Ishikawa (cell line): ENCODE data around the gene HCN2.

Experiments used
- CEBPB ChIP-seq: IDR thresholded peaks from 2 replicates; pipeline ENCODE4 v1.6.1; 2012
- CREB1 ChIP-seq: IDR thresholded peaks from 2 replicates; pipeline ENCODE4 v1.6.1; 2012; ENCODE audit warnings: low read depth
- EGR1 ChIP-seq: IDR thresholded peaks from 2 replicates; pipeline ENCODE4 v1.6.1; 2012
- EP300 ChIP-seq: IDR thresholded peaks from 2 replicates; pipeline ENCODE4 v1.6.1; 2012; ENCODE audit warnings: borderline replicate concordance
- FOXM1 ChIP-seq: IDR thresholded peaks from 2 replicates; pipeline ENCODE4 v1.6.1; 2012; ENCODE audit warnings: low read depth, borderline replicate concordance
- NFIC ChIP-seq: IDR thresholded peaks from 2 replicates; pipeline ENCODE4 v1.6.1; 2012
- RAD21 ChIP-seq: IDR thresholded peaks from 2 replicates; pipeline ENCODE4 v1.6.1; 2012; ENCODE audit warnings: low read depth
- REST ChIP-seq: IDR thresholded peaks from 2 replicates; pipeline ENCODE4 v1.6.1; 2012; ENCODE audit warnings: low read depth, mild to moderate bottlenecking
- TAF1 ChIP-seq: IDR thresholded peaks from 2 replicates; pipeline ENCODE4 v1.6.1; 2012; ENCODE audit warnings: low read depth, mild to moderate bottlenecking
- TCF12 ChIP-seq: IDR thresholded peaks from 2 replicates; pipeline ENCODE4 v1.6.1; 2012; ENCODE audit warnings: low read depth
- TEAD4 ChIP-seq: IDR thresholded peaks from 2 replicates; pipeline ENCODE4 v1.6.1; 2012
- YY1 ChIP-seq: IDR thresholded peaks from 2 replicates; pipeline ENCODE4 v1.6.1; 2012; ENCODE audit warnings: low read depth
- ZBTB7A ChIP-seq: IDR thresholded peaks from 2 replicates; pipeline ENCODE4 v1.6.1; 2012; ENCODE audit warnings: low read depth
- TF ChIP-seq, protein P1 (sequence below): IDR thresholded peaks from 2 replicates; pipeline ENCODE4 v1.6.1; 2012
- TF ChIP-seq, protein P2 (sequence below): IDR thresholded peaks from 2 replicates; pipeline ENCODE4 v1.6.1; 2012

Gene HCN2

GRCh38 chr19:650121-650520 lies 60.4 kb downstream of the HCN2 start:
- TF ChIP-seq EP300 (no peak), CEBPB (no peak), TCF12 (no peak), ZBTB7A (no peak), REST (no peak)
- TF ChIP-seq, protein P1, sequence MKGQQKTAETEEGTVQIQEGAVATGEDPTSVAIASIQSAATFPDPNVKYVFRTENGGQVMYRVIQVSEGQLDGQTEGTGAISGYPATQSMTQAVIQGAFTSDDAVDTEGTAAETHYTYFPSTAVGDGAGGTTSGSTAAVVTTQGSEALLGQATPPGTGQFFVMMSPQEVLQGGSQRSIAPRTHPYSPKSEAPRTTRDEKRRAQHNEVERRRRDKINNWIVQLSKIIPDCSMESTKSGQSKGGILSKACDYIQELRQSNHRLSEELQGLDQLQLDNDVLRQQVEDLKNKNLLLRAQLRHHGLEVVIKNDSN, result no peak

DNA sequence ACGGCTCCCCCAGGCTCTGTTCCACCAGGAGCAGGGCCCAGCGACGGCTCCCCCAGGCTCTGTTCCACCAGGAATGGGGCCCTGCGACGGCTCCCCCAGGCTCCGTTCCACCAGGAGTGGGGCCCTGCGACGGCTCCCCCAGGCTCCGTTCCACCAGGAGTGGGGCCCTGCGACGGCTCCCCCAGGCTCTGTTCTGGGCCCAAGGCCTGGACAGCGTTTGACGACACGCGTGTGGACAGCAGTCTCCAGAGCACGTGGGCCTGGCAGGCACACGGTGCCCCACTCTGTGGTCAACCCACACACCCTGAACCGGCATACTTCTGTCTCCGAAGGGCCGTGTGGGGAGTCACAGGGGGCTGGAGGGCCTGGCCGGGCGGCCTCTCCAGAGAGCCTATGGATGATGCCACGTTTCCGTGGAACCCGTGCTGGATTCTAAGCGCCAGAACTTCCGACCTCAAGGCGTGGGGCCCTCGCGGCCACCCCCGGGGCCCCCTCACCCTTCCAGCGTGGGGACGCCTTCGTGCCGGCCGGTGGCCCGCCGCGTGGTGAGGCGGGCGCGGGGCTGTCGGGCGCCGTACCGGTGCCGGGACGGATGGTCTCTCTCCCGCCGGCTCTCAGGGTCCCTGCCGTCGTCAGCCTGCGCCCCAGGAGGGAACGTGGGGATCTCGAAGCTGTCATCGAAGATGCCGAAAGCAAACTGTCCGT lies 61.6 kb downstream of the HCN2 start:
- TF ChIP-seq TEAD4, result no peak
- TF ChIP-seq, protein P1, result no peak
- no peak for TF ChIP-seq CEBPB
- TF ChIP-seq ZBTB7A, result no peak
- TF ChIP-seq, protein P2, sequence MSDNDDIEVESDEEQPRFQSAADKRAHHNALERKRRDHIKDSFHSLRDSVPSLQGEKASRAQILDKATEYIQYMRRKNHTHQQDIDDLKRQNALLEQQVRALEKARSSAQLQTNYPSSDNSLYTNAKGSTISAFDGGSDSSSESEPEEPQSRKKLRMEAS, result no peak
- no peak for TF ChIP-seq FOXM1
- TF ChIP-seq EGR1, result no peak
- no peak for TF ChIP-seq CREB1
- no peak for TF ChIP-seq EP300
- no peak for TF ChIP-seq NFIC
- TF ChIP-seq YY1, result no peak
- no peak for TF ChIP-seq REST
- TF ChIP-seq RAD21, result no peak
- no peak for TF ChIP-seq TAF1

GRCh38 chr19:651991-652390 lies 62.3 kb downstream of the HCN2 start:
- no peak for TF ChIP-seq TEAD4
- TF ChIP-seq TAF1, result no peak
- no peak for TF ChIP-seq ZBTB7A
- TF ChIP-seq FOXM1, result no peak
- TF ChIP-seq REST, result no peak
- no peak for TF ChIP-seq TCF12
- TF ChIP-seq, protein P2, result no peak
- TF ChIP-seq RAD21, result no peak
- no peak for TF ChIP-seq YY1
- TF ChIP-seq, protein P1, result no peak
- TF ChIP-seq CEBPB, result no peak
- no peak for TF ChIP-seq EP300
- TF ChIP-seq NFIC, result no peak
- no peak for TF ChIP-seq EGR1
- TF ChIP-seq CREB1, result no peak

GRCh38 chr19:652467-653389 lies 63.0 kb downstream of the HCN2 start:
- no peak for TF ChIP-seq NFIC
- no peak for TF ChIP-seq CREB1
- TF ChIP-seq, protein P1, result no peak
- no peak for TF ChIP-seq FOXM1
- TF ChIP-seq EGR1, result no peak
- TF ChIP-seq REST, result no peak
- TF ChIP-seq, protein P2, result no peak
- no peak for TF ChIP-seq YY1
- TF ChIP-seq ZBTB7A, result no peak
- no peak for TF ChIP-seq RAD21
- TF ChIP-seq TAF1, result no peak
- no peak for TF ChIP-seq EP300
- TF ChIP-seq TEAD4, result no peak
